ENCODE data around the gene PCYT1A. TPM values are rescaled to one million over a fixed set of nuclear protein-coding genes. Genes with fewer than 3 reads are reported as not detected.

Gene PCYT1A
- polyA plus RNA-seq, 3 donors: 24.3 to 99.6 (median 31.6) TPM

GRCh38 chr3:196197524-196197923 is 90.0 kb downstream of the PCYT1A start:
- H3K4me1 ChIP-seq (ENCODE audit: control insufficient read depth in 1 of 2, insufficient read depth in 2 of 2, low read length in 2 of 2): peaks cover 34 to 38% of the 10 kb centered on the region in 2 donors
- H3K27ac ChIP-seq (ENCODE audit: low read depth in 1 of 2, low read length in 2 of 2): no peak overlapping the region
- peaks cover 0 to 2% (median 0%) of the 10 kb centered on the region in 7 donors for H3K9me3 Mint-ChIP-seq
- intact Hi-C loops (cut with micrococcal nuclease): no loop called here
- no peaks in the 10 kb centered on the region for H3K36me3 ChIP-seq (replicated peaks in 1 of 2; ENCODE audit: control insufficient read depth in 1 of 2, insufficient read depth in 2 of 2, low read length in 2 of 2)
- H3K27me3 Mint-ChIP-seq (ENCODE audit: low read depth in 3 of 3): peaks cover 0 to 4% (median 1%) of the 10 kb centered on the region in 3 donors
- no peak overlapping the region for H3K4me2 ChIP-seq (replicated peaks; ENCODE audit: extremely low read depth, low read length, poor library complexity, severe bottlenecking)
- H3K4me3 Mint-ChIP-seq: no peak overlapping the region
- H3K9ac ChIP-seq (ENCODE audit: insufficient read depth, low read length, poor library complexity, severe bottlenecking): no peak overlapping the region
- WGBS (ENCODE audit: insufficient coverage): 96% methylated on average over 14 of the region's 17 CpGs
- H3K4me3 ChIP-seq (replicated peaks in 1 of 3; ENCODE audit: low read depth in 2 of 3, low read length in 3 of 3): no peak overlapping the region
- no peak for DNase-seq
- no peaks in the 10 kb centered on the region for H3K79me2 ChIP-seq (ENCODE audit: insufficient read depth, low read length)
- H3K9me3 ChIP-seq (replicated peaks in 1 of 2; ENCODE audit: control insufficient read depth in 1 of 2, insufficient read depth in 1 of 2, low read length in 2 of 2): no peaks in the 10 kb centered on the region
- no peak for TF ChIP-seq CTCF (IDR thresholded peaks at IDR 0.05)
- H3K27me3 ChIP-seq (ENCODE audit: control insufficient read depth in 2 of 2, insufficient read depth in 2 of 2, low read length in 2 of 2): no peaks in the 10 kb centered on the region
- peak overlapping the region in 2 of 7 donors; percentile 40 to 57 for H3K27ac Mint-ChIP-seq
- no peak overlapping the region for H2AFZ ChIP-seq (ENCODE audit: insufficient read depth, low read depth, low read length, poor library complexity, severe bottlenecking)
- no peaks in the 10 kb centered on the region for H3K36me3 Mint-ChIP-seq
- H4K20me1 ChIP-seq (ENCODE audit: insufficient read depth, low read length): no peaks in the 10 kb centered on the region
- peaks cover 30% of the 10 kb centered on the region for H3K4me1 Mint-ChIP-seq

GRCh38 chr3:196195664-196196265 is 91.8 kb downstream of the PCYT1A start:
- 84% methylated on average over 6 of the region's 14 CpGs for WGBS (ENCODE audit: insufficient coverage)
- DNase-seq: no peak

More at GRCh38 chr3:196195664-196196265, 91.8 kb downstream of the PCYT1A start:
- no peaks in the 10 kb centered on the region for H3K79me2 ChIP-seq (ENCODE audit: insufficient read depth, low read length)
- H3K27me3 ChIP-seq (ENCODE audit: control insufficient read depth in 2 of 2, insufficient read depth in 2 of 2, low read length in 2 of 2): no peaks in the 10 kb centered on the region
- TF ChIP-seq CTCF (IDR thresholded peaks at IDR 0.05): no peak
- H3K36me3 ChIP-seq (replicated peaks in 1 of 2; ENCODE audit: control insufficient read depth in 1 of 2, insufficient read depth in 2 of 2, low read length in 2 of 2): no peaks in the 10 kb centered on the region
- H3K9ac ChIP-seq (ENCODE audit: insufficient read depth, low read length, poor library complexity, severe bottlenecking): no peak overlapping the region
- Mint-ChIP-seq H3K27ac (peak overlapping the region in 1 of 7 donors; percentile 74), H3K4me1 (peaks cover 41% of the 10 kb centered on the region), H3K9me3 (peaks cover 0 to 2% (median 0%) of the 10 kb centered on the region in 7 donors), H3K36me3 (peaks cover 0 to 4% of the 10 kb centered on the region in 2 donors), H3K27me3 (ENCODE audit: low read depth in 3 of 3) (peaks cover under 1 to 4% (median 1%) of the 10 kb centered on the region in 3 donors), H3K4me3 (no peak overlapping the region)
- H3K4me2 ChIP-seq (replicated peaks; ENCODE audit: extremely low read depth, low read length, poor library complexity, severe bottlenecking): no peak overlapping the region
- H4K20me1 ChIP-seq (ENCODE audit: insufficient read depth, low read length): no peaks in the 10 kb centered on the region
- peaks cover 44 to 47% of the 10 kb centered on the region in 2 donors for H3K4me1 ChIP-seq (ENCODE audit: control insufficient read depth in 1 of 2, insufficient read depth in 2 of 2, low read length in 2 of 2)
- no peak overlapping the region for H2AFZ ChIP-seq (ENCODE audit: insufficient read depth, low read depth, low read length, poor library complexity, severe bottlenecking)
- no peak overlapping the region for H3K27ac ChIP-seq (ENCODE audit: low read depth in 1 of 2, low read length in 2 of 2)
- no peaks in the 10 kb centered on the region for H3K9me3 ChIP-seq (replicated peaks in 1 of 2; ENCODE audit: control insufficient read depth in 1 of 2, insufficient read depth in 1 of 2, low read length in 2 of 2)
- H3K4me3 ChIP-seq (replicated peaks in 1 of 3; ENCODE audit: low read depth in 2 of 3, low read length in 3 of 3): no peak overlapping the region
- intact Hi-C loops (cut with micrococcal nuclease): loop anchor here (1.0 kb wide), 1 partner anchor 122 kb away; no protein-coding TSS in a partner anchor

Data from CD14-positive monocyte (primary cell).